HCT116 (cell line): ENCODE measurements around the gene RETSAT. TPM values are rescaled to one million over a fixed set of nuclear protein-coding genes. Genes with fewer than 3 reads are reported as not detected.

Source experiments
- ATAC-seq: fragments of 200-7000 bp; cut with Tn5 transposase; 2 replicates; pipeline ENCODE4 v1.9.1; 2020; ENCODE audit warnings: mild to moderate bottlenecking, moderate library complexity
- BruUV-seq: library from RNA; stranded (reverse); fragments of 400-500 nt; replicated peaks from 2 replicates; lab custom pipeline; 2021; lab: Mats Ljungman, UMichigan
- CTCF ChIA-PET: fragments of 300-600 bp; sonication (Branson Sonifier 250); formaldehyde crosslinking; loops from one replicate; lab custom pipeline; 2021; ENCODE audit warnings: antibody characterized with exemption; lab: Charles Lee
- POLR2A ChIA-PET: fragments of 300-600, 350-600 bp; sonication (Branson Sonifier 250); formaldehyde crosslinking; loops from one replicate; lab custom pipeline; 2021; ENCODE audit warnings: antibody characterized with exemption; lab: Charles Lee
- RAD21 ChIA-PET, 2 experiments: fragments of 300-600 bp; sonication (Branson Sonifier 250); formaldehyde crosslinking; loops; one replicate each; lab custom pipeline; 2023; ENCODE audit warnings: low total read pairs in 2 of 2; ENCODE audit not compliant: uncharacterized antibody in 2 of 2, unreplicated experiment in 2 of 2, low non-redundant PET in 1 of 2; lab: Charles Lee
- DNase-seq: peaks from one replicate; pipeline ENCODE4 v3.0.0-alpha.2; 2010; ENCODE audit warnings: low read depth, low spot score
- H2AFZ ChIP-seq: fragments of 200-600 bp; shearing (Covaris generic), sonication (generic); 2 replicates; pipeline ENCODE4 v1.6.1; 2017; ENCODE audit warnings: low read depth, mixed run types, mixed read lengths, antibody characterized with exemption, low read length; ENCODE audit not compliant: poor library complexity, severe bottlenecking
- H3K27ac ChIP-seq: 2 replicates; pipeline ENCODE4 v1.5.1; 2012; ENCODE audit warnings: low read depth, low read length
- H3K27me3 ChIP-seq: fragments of 200-600 bp; sonication (generic); 2 replicates; pipeline ENCODE4 v1.6.1; 2016; ENCODE audit warnings: mixed run types, low read length, mixed read lengths; ENCODE audit not compliant: insufficient read depth
- H3K36me3 ChIP-seq, 2 experiments: fragments of 200-500 bp in 1 of 2; fragments of 200-600 bp in 1 of 2; sonication (Bioruptor generic) in 1 of 2; sonication (generic) in 1 of 2; 2 replicates each; pipeline versions ENCODE4 v1.5.1 to v1.6.1; 2014 to 2016; ENCODE audit warnings: low read length in 2 of 2, inconsistent platforms in 1 of 2, mixed read lengths in 1 of 2, mixed run types in 1 of 2; ENCODE audit not compliant: insufficient read depth in 2 of 2, control insufficient read depth in 1 of 2
- H3K4me1 ChIP-seq, 2 experiments: fragments of 200-600 bp in 1 of 2; sonication (generic) in 1 of 2; 2 replicates each; pipeline versions ENCODE4 v1.5.1 to v1.6.1; 2012 to 2017; ENCODE audit warnings: low read length in 2 of 2, inconsistent platforms in 1 of 2, mild to moderate bottlenecking in 1 of 2, mixed read lengths in 1 of 2, mixed run types in 1 of 2, moderate library complexity in 1 of 2; ENCODE audit not compliant: insufficient read depth in 2 of 2, control insufficient read depth in 1 of 2
- H3K4me2 ChIP-seq: fragments of 200-600 bp; sonication (generic); 2 replicates; pipeline ENCODE4 v1.6.1; 2017; ENCODE audit warnings: mixed run types, low read length, mixed read lengths
- H3K4me3 ChIP-seq, 2 experiments: fragments of 200-600 bp in 1 of 2; sonication (generic) in 1 of 2; replicated peaks in 1 of 2; 2 replicates each; pipeline ENCODE4 v1.5.1; 2011 to 2016; ENCODE audit warnings: low read length in 2 of 2, control low read depth in 1 of 2, low read depth in 1 of 2, mild to moderate bottlenecking in 1 of 2, mixed read lengths in 1 of 2, mixed run types in 1 of 2
- H3K79me2 ChIP-seq: fragments of 200-600 bp; sonication (generic); 2 replicates; pipeline ENCODE4 v1.6.1; 2017; ENCODE audit warnings: mild to moderate bottlenecking, mixed run types, low read length, moderate library complexity, mixed read lengths; ENCODE audit not compliant: insufficient read depth
- H3K9ac ChIP-seq: fragments of 200-600 bp; sonication (generic); 2 replicates; pipeline ENCODE4 v1.6.1; 2016; ENCODE audit warnings: low read length, mixed read lengths
- H3K9me2 ChIP-seq: fragments of 200-600 bp; sonication (generic), shearing (Covaris generic); 2 replicates; pipeline ENCODE4 v1.6.1; 2017; ENCODE audit warnings: mixed run types, mild to moderate bottlenecking, moderate library complexity; ENCODE audit not compliant: insufficient read depth
- H3K9me3 ChIP-seq, 2 experiments: fragments of 200-500 bp in 1 of 2; fragments of 200-600 bp in 1 of 2; sonication (Bioruptor generic) in 1 of 2; sonication (generic) in 1 of 2; 2 replicates each; pipeline ENCODE4 v1.6.1; 2014 to 2017; ENCODE audit warnings: low read length in 2 of 2, mixed read lengths in 2 of 2, inconsistent platforms in 1 of 2, low read depth in 1 of 2, mild to moderate bottlenecking in 1 of 2, mixed run types in 1 of 2, moderate library complexity in 1 of 2; ENCODE audit not compliant: control insufficient read depth in 1 of 2, insufficient read depth in 1 of 2
- H4K20me1 ChIP-seq: fragments of 200-600 bp; sonication (generic), shearing (Covaris generic); 2 replicates; pipeline ENCODE4 v1.6.1; 2017; ENCODE audit warnings: mixed run types, mild to moderate bottlenecking, moderate library complexity; ENCODE audit not compliant: insufficient read depth
- ATF3 ChIP-seq: IDR thresholded peaks from 2 replicates; pipeline ENCODE4 v1.6.1; 2012
- FOSL1 ChIP-seq: IDR thresholded peaks from 2 replicates; pipeline ENCODE4 v1.6.1; 2012; ENCODE audit warnings: low read depth
- MAX ChIP-seq: IDR thresholded peaks from 2 replicates; pipeline ENCODE4 v1.6.1; 2012
- REST ChIP-seq: IDR thresholded peaks from 2 replicates; pipeline ENCODE4 v1.6.1; 2012; ENCODE audit warnings: low read depth
- ZFX ChIP-seq: fragments of 450-650 bp; IDR thresholded peaks from 2 replicates; pipeline ENCODE4 v1.6.1; 2017
- intact Hi-C: fragments of 100-400 bp; cut with micrococcal nuclease; formaldehyde crosslinking; loops from 2 replicates; pipeline ENCODE4 v1.10.0; 2022
- total RNA-seq: library from RNA; stranded (reverse); gene quantifications from one replicate; pipeline ENCODE4 v1.2.1, GENCODE V29; 2021; ENCODE audit not compliant: unreplicated experiment

Gene RETSAT
- total RNA-seq, 1 experiment from 2014 or later, result 59.7 TPM

- no peaks in the 10 kb centered on the region for H3K9me3 ChIP-seq
- H3K4me3 ChIP-seq, result no peak overlapping the region
- BruUV-seq, result no TSS peak
- DNase-seq, result no peak
- no peak for ATAC-seq
- H3K27me3 ChIP-seq, result no peaks in the 10 kb centered on the region
- no peaks in the 10 kb centered on the region for H3K9me2 ChIP-seq
- TF ChIP-seq REST, result no peak
- TF ChIP-seq FOSL1, result no peak
- no peak for TF ChIP-seq MAX
- TF ChIP-seq ZFX, result no peak
- no peak for TF ChIP-seq ATF3
- H4K20me1 ChIP-seq, result no peaks in the 10 kb centered on the region
- RAD21 ChIA-PET, result no interaction called here
- POLR2A ChIA-PET, result no interaction called here
- no peaks in the 10 kb centered on the region for H3K36me3 ChIP-seq
- H3K4me2 ChIP-seq, result no peak overlapping the region
- no peak overlapping the region for H3K9ac ChIP-seq
- intact Hi-C loops, result no loop called here
- no peaks in the 10 kb centered on the region for H3K79me2 ChIP-seq
- no peak overlapping the region for H2AFZ ChIP-seq
- no peaks in the 10 kb centered on the region for H3K4me1 ChIP-seq
- CTCF ChIA-PET, result no interaction called here
- H3K27ac ChIP-seq, result no peak overlapping the region
Measured at GRCh38 chr2:85376291-85377065, 22.1 kb upstream of the RETSAT start.
